Activated CD8-positive, alpha-beta memory T cell treated with anti-CD3 and anti-CD28 coated beads, Interleukin-2, amount 50 U/mL, for 48 hours (primary cell): Measurements from ENCODE around the gene BANK1.

ENCODE experiments used
- DNase-seq: peaks from one replicate; pipeline ENCODE4 v3.0.0-alpha.2; 2020

BANK1 gene

GRCh38 chr4:101818362-101818761 lies 27.8 kb downstream of the BANK1 start:
- no peak for DNase-seq

GRCh38 chr4:101823864-101824263 lies 33.3 kb downstream of the BANK1 start:
- no peak for DNase-seq

- no peak for DNase-seq
Observed at GRCh38 chr4:101824500-101824899, 34.0 kb downstream of the BANK1 start.

- DNase-seq: no peak
Observed at GRCh38 chr4:101825953-101826352, 35.4 kb downstream of the BANK1 start.

- DNase-seq: no peak
Observed at GRCh38 chr4:101831816-101832215, 41.3 kb downstream of the BANK1 start.

GRCh38 chr4:101833480-101833879 lies 43.0 kb downstream of the BANK1 start:
- DNase-seq: no peak

- no peak for DNase-seq
Observed at GRCh38 chr4:101835121-101835904, 44.8 kb downstream of the BANK1 start.

GRCh38 chr4:101843054-101843453 lies 52.5 kb downstream of the BANK1 start:
- no peak for DNase-seq

GRCh38 chr4:101846550-101846949 lies 56.0 kb downstream of the BANK1 start:
- no peak for DNase-seq

- no peak for DNase-seq
Observed at GRCh38 chr4:101850698-101851097, 60.2 kb downstream of the BANK1 start.

GRCh38 chr4:101851672-101852071 lies 61.1 kb downstream of the BANK1 start:
- no peak for DNase-seq

GRCh38 chr4:101853028-101853427 lies 62.5 kb downstream of the BANK1 start:
- no peak for DNase-seq

- DNase-seq: no peak
Observed at GRCh38 chr4:101853691-101854090, 63.2 kb downstream of the BANK1 start.

GRCh38 chr4:101855239-101855638 lies 64.7 kb downstream of the BANK1 start:
- DNase-seq: no peak

- DNase-seq: no peak
Observed at GRCh38 chr4:101856149-101856548, 65.6 kb downstream of the BANK1 start.

- DNase-seq: no peak
Observed at GRCh38 chr4:101857176-101857575, 66.6 kb downstream of the BANK1 start.

- no peak for DNase-seq
Observed at GRCh38 chr4:101858641-101859040, 68.1 kb downstream of the BANK1 start.

GRCh38 chr4:101862595-101862994 lies 72.1 kb downstream of the BANK1 start:
- no peak for DNase-seq

- no peak for DNase-seq
Observed at GRCh38 chr4:101864660-101865059, 74.1 kb downstream of the BANK1 start.

GRCh38 chr4:101865501-101866062 lies 75.1 kb downstream of the BANK1 start:
- no peak for DNase-seq

GRCh38 chr4:101870874-101871273 lies 80.3 kb downstream of the BANK1 start:
- no peak for DNase-seq

GRCh38 chr4:101871962-101872676 lies 81.6 kb downstream of the BANK1 start:
- no peak for DNase-seq

GRCh38 chr4:101885574-101885973 lies 95.0 kb downstream of the BANK1 start:
- DNase-seq: no peak

GRCh38 chr4:101886826-101887225 lies 96.3 kb downstream of the BANK1 start:
- no peak for DNase-seq
